Measurements from ENCODE around the gene INMT.
"Not testable (repeated sequence)": the region's sequence is repeated elsewhere in the genome, so short reads cannot be mapped to it uniquely, and the experiment has no call there.

Gene INMT

GRCh38 chr7:30751696-30752273 is at the start of gene INMT:
TSS of gene INMT (plus strand) at chr7:30752135. CDS start at chr7:30752151, 16 bp downstream.
- no peak for DNase-seq (ENCODE audit: low spot score)

GRCh38 chr7:30702200-30702599 is 49.7 kb upstream of the INMT start:
- no peak for DNase-seq (ENCODE audit: low spot score)

DNA sequence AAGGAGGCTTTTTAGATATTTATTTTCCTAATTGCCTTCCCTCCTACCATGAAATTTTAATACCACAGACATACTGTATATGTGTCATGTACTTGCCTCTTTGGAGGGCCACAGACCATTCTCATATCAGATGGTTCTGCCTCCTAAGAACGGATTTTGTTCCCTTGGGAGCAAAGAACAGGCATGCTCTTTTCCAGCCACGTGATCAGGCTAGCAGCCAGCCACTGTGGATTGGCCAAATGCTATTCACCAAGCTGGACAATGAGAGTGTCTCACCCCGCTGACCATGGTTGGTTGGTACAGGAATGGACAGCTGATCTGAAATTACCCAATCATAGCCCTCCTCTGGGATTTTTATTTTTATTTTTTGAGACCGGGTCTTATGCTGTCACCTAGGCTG is 48.2 kb upstream of the INMT start:
- DNase-seq (ENCODE audit: low spot score), result no peak

DNA sequence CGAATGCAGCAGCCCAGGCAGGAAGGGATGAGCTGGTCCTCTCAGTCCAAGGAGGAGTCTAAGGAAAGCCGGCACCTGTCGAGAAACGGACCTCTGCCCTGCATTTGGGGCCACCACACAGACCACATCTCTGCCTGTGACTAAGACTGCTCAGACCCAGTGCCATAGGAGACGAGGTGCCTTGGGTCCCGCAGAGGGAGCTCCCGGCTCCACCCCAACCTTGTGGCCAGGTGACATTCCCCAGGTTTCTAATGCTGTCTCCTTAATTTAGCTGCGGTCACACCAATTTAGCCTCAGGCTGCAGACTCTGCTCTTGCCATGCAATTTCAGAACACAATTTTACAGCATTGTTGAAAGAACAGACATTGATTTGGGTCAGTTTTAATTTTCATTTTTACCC is 46.9 kb upstream of the INMT start:
- DNase-seq (ENCODE audit: low spot score), result no peak

GRCh38 chr7:30705596-30705995 is 46.3 kb upstream of the INMT start:
- DNase-seq (ENCODE audit: low spot score), result no peak

DNA sequence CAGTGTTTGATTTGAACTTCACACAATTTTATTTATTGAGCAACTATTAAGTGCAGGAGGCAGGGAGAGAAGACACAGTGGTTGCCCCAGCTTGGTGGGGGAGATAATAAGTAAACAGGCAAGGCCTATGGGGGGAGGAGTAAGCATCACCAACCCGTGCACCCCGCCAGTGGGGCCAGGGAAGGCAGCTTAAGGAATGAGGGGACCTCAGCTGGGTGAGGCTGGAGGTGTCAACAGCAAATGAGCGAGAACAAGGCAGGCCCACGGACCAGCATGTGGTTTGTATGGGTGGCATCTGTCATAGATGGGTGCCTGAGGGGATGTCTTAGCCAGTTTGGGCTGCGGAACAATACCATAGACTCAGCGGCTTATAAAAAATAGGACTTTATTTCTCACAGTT is 45.6 kb upstream of the INMT start:
- DNase-seq (ENCODE audit: low spot score), result no peak

- DNase-seq (ENCODE audit: low spot score), result no peak
These were observed 45.0 kb upstream of the INMT start for GRCh38 chr7:30706908-30707307.

DNA sequence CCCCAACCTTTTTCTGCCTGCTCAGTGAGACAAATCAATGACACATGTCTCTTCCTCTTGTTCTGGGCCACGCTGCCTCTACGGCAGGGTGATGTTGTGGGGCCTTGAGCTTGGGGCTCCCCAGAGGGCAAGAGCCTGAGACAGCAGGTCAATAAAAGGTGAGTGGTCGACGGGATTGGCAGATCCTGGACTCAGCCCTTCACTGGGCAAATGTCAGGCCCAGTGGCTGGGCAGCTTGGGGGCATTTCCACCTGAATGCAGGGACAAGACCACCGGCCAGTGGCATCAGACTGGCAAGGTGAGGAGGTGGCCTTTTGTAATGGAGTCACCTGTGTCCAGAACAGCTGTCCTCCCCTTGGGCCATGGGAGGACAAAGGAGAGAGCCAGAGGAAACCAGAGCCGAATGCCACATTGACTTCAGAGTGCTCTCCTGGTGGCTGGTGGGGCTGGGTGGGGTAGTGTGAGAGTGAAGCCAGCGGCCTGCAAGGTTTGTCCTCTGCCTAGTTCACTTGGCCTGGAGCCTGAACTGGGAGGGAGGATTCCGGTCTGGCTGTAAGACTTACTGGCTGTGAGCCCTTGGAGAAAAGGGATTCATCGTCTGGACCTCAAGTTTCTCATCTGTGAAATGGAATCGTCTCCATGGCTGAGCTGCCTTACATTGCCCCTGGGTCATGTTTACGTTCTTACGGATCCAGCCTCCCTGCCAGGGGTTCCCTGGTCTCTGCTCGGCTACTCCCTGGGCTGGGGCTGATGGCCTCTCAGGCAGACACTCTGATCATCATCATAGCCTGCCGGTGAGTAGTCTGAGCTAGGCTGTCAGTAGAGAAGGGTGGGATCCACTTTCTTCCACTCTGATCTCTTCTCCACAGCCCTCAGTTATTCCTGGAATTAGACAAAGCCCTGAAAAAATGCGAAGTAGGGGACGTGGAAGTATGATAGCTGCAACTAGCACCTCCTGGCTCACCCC is 44.3 kb upstream of the INMT start:
- no peak for DNase-seq (ENCODE audit: low spot score)

DNA sequence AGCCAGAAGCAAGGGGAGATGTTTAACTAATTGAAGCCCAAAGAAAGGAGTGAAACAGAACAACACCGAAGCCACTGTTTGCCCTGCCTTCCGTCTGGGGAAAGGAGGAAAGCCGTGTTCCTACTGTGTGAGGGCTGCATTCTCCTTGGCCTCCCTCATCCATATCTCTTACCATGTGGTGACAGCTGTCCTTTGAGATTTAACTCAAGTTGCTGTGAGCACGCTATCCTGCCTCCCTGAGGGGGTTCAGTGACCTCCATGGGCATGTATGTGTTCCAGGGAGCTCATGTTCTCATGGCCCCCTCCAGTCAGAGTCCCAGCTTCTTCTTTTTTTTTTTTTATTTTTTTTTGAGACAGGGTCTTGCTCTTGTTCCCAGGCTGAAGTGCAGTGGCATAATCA is 43.5 kb upstream of the INMT start:
- DNase-seq (ENCODE audit: low spot score), result no peak

DNA sequence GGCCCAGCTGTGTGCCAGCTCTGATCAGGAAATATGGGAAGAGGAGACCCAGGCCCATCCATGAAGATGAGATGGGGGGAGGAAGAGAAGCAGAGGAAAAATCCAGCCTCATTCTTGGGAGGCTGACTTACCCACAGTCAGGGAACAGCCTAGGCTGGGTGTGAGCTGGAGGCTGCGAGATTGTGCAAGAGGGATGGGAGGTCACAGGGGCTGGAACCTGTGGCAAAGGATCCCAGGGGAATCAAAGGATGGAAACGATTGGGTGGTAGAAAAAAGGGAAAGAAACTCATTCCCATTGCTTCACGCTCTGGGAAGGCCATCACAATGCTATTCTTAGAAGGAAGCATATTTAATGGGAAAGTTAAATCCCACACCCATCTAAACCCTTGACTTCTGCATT is 43.0 kb upstream of the INMT start:
- DNase-seq (ENCODE audit: low spot score), result no peak

DNA sequence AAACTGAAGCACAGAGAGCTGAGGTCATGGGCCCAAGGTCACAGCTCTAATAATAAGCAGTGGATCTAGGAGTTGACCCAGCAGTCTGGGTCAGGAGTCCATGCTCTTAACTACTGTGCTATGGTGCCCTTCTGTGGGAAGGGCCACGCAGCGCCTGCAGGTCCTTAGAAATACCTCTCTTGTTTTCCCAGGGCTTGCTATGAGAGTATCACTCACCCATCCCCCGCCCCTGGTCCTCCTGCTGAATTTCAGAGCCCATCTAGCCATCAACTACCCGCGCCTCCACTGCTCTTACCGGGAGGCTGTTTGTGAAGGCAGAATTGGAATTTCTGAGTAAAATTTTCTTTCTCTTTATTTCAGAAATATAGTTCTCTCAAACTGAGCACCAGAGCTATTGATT is 42.4 kb upstream of the INMT start:
- no peak for DNase-seq (ENCODE audit: low spot score)

DNA sequence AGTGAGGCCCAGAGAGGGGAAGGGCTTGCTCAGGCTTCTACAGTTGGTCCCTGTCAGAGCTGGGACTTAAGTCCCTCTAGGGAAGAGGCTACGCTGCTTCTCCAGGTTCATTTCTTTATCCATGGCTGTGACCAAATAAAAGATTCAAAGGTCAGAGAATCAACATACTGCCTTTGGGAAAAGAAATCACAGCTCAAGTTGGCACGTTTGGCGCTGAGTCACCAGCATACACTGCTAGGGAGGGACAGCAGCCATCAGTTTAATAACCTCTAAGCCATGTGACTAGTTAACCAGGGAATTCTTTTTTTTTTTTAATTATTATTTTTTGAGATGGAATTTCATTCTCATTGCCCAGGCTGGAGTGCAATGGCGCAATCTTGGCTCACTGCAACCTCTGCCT is 41.3 kb upstream of the INMT start:
- no peak for DNase-seq (ENCODE audit: low spot score)

DNA sequence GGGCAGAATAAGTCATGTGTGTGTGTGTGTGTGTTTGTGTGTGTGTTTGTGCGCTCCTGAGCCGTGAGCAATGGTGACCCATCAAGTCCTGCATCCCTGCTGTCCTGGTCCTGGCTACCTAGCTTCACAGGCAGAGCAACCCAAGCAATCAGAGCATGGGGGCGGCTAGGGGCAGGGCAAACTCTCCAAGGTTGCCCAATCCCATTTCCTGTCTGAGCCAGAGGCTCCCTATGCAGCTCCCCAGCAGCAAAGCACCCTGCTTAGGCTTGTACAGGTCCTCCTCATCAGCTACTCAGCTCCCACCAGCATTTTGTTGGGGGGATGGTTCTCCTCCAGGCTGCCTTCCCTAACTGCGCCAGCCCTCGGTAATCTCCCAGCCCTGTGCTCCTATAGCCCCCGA is 38.5 kb upstream of the INMT start:
- DNase-seq (ENCODE audit: low spot score), result no peak

GRCh38 chr7:30714129-30714528 is 37.8 kb upstream of the INMT start:
- DNase-seq (ENCODE audit: low spot score), result no peak

- DNase-seq (ENCODE audit: low spot score), result no peak
These were observed 34.8 kb upstream of the INMT start for GRCh38 chr7:30717181-30717580.

DNA sequence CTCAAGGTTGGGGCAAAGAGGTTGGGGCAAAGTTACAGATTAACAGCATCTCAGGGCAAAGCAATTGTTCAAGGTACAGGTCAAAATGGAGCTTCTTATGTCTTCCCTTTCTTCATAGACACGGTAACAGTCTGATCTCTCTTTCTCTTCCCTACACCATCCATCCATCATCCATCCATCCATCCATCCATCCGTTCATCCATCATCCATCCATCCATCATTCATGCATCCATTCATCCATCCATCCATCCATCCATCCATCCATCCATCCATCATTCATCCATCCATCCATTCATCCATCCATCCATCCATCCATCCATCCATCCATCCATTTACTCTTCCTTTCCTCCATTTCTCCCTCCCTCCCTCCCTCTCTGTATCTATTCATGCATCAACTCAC is 32.5 kb upstream of the INMT start:
- DNase-seq (ENCODE audit: low spot score), result not testable (repeated sequence)

- no peak for DNase-seq (ENCODE audit: low spot score)
These were observed 30.7 kb upstream of the INMT start for GRCh38 chr7:30721211-30721610.

DNA sequence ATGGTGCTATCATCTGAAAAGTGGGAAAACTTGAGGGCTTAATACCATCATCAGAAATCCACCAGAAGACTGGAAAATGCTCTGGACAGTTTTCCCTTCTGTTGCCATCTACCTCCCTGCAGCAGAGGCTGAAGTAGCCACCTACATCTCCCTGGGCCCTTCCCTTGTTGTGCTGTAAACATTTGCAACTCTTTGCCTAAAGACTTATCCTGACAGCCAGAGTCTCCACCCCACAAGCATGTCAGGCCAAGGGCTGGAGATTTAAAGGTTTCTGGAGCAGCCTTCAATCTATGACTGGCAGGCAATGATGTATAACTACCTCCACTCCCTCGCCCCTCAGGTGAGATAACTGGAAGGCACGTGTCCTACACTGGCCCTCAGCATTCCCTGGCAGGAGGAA is 29.7 kb upstream of the INMT start:
- DNase-seq (ENCODE audit: low spot score), result no peak

DNA sequence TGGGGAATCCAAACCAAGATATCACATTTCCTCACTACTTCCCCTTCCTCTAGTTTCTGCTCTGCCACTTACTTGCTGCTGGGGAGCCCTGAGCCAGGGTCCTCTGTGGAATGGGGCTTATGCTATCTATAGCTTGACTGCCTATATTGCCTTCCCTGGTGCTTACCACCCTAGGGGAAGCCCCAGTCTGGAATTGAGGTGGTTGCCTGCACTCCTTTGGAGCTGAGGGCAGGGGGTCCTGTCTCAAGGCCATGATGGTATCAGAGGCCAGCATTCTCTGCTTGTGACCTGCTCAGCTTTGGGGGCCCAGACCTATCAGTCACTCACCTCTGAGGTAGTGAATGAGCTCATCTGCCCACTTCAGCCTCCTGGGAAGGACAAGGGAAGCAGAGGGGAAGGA is 29.3 kb upstream of the INMT start:
- no peak for DNase-seq (ENCODE audit: low spot score)

GRCh38 chr7:30723776-30724175 is 28.2 kb upstream of the INMT start:
- no peak for DNase-seq (ENCODE audit: low spot score)

- DNase-seq (ENCODE audit: low spot score), result no peak
These were observed 25.5 kb upstream of the INMT start for GRCh38 chr7:30726296-30727006.

DNA sequence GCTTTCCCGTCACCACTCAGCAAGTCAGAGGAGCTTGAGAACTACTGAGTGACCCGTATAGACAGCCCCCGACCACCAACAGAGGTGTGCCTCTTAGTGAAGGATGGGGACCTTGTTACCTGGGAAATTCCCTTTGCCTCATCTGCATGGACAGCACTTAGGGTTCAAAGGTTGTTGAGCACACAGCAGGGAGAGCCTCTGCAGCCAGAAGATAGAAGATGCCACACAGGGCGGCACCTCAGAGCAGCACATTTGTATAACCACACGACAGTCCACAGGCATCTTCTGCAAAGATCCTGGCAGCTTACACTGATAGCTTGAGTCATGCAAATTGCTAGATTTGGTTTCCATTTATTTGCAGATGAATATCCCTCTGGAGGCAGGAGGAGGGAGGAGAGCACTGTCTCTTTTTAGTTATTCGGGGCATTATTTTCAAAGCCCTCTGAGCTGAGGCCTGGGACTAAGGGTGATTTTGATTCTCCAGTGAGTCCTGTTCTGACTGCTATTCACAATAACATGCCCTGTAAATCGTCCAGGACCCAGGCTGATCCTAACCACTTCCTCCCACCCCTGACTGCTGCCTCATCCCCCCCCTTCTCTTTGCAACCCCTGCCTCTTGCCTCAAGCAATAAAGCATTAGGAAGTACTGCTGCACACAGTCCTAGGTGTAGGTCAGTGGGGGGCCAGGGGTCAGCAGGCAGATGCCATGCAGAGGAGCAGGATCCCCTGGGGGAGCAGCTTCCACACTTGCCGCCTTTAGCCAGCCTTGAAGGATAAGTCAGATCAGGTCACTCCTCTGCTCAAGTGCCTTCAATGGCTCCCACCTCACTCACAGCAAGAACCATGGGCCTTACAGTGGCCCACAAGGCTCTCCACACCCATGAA is 24.6 kb upstream of the INMT start:
- no peak for DNase-seq (ENCODE audit: low spot score)
